Measurements from ENCODE around the gene NDUFB6. TPM values are rescaled to one million over a fixed set of nuclear protein-coding genes. Genes with fewer than 3 reads are reported as not detected.
"Not testable (repeated sequence)": the region's sequence is repeated elsewhere in the genome, so short reads cannot be mapped to it uniquely, and the experiment has no call there.

Gene NDUFB6
- total and polyA plus RNA-seq, 4 donors = 22.3 to 118 (median 32.5) TPM

DNA sequence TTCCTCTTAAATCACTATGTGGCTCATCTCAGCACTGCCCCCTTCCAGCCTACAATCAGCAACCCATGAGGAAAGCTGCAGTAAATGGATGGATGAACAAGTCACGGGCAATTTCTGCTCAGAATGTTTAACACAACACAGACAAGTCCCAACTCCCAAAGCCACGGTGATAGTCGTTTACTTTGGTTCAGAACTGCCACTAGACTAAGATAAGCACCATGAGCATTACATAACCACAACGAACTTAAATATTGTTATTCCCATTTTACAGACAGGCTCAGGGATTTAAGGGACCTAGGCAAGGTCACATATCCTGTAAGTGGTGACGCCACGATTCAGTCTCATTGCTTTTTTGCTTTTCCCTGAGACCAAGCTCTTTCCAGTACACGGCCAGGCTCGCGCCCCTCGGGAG is 22.8 kb downstream of the NDUFB6 start:
- no peak for TF ChIP-seq NR2F2 (IDR thresholded peaks at IDR 0.05)
- TF ChIP-seq, protein P1, sequence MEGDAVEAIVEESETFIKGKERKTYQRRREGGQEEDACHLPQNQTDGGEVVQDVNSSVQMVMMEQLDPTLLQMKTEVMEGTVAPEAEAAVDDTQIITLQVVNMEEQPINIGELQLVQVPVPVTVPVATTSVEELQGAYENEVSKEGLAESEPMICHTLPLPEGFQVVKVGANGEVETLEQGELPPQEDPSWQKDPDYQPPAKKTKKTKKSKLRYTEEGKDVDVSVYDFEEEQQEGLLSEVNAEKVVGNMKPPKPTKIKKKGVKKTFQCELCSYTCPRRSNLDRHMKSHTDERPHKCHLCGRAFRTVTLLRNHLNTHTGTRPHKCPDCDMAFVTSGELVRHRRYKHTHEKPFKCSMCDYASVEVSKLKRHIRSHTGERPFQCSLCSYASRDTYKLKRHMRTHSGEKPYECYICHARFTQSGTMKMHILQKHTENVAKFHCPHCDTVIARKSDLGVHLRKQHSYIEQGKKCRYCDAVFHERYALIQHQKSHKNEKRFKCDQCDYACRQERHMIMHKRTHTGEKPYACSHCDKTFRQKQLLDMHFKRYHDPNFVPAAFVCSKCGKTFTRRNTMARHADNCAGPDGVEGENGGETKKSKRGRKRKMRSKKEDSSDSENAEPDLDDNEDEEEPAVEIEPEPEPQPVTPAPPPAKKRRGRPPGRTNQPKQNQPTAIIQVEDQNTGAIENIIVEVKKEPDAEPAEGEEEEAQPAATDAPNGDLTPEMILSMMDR (IDR thresholded peaks at IDR 0.05; ENCODE audit: low read depth, low read length, missing input control) = no peak
- TF ChIP-seq FOXA1 (IDR thresholded peaks at IDR 0.05) = no peak
- no peak for TF ChIP-seq RXRA (IDR thresholded peaks at IDR 0.05)
- TF ChIP-seq EGR1 (IDR thresholded peaks at IDR 0.05; ENCODE audit: low read depth in 2 of 2) = no peak
- no peak for TF ChIP-seq FOXA2 (IDR thresholded peaks at IDR 0.05)
- TF ChIP-seq, protein P2, sequence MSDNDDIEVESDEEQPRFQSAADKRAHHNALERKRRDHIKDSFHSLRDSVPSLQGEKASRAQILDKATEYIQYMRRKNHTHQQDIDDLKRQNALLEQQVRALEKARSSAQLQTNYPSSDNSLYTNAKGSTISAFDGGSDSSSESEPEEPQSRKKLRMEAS (IDR thresholded peaks at IDR 0.05) = no peak
- TF ChIP-seq JUND (IDR thresholded peaks at IDR 0.05) = no peak
- no peak for TF ChIP-seq RAD21 (IDR thresholded peaks at IDR 0.05)
- no peak for TF ChIP-seq TAF1 (conservative IDR thresholded peaks at IDR 0.05)
- TF ChIP-seq, protein P3, sequence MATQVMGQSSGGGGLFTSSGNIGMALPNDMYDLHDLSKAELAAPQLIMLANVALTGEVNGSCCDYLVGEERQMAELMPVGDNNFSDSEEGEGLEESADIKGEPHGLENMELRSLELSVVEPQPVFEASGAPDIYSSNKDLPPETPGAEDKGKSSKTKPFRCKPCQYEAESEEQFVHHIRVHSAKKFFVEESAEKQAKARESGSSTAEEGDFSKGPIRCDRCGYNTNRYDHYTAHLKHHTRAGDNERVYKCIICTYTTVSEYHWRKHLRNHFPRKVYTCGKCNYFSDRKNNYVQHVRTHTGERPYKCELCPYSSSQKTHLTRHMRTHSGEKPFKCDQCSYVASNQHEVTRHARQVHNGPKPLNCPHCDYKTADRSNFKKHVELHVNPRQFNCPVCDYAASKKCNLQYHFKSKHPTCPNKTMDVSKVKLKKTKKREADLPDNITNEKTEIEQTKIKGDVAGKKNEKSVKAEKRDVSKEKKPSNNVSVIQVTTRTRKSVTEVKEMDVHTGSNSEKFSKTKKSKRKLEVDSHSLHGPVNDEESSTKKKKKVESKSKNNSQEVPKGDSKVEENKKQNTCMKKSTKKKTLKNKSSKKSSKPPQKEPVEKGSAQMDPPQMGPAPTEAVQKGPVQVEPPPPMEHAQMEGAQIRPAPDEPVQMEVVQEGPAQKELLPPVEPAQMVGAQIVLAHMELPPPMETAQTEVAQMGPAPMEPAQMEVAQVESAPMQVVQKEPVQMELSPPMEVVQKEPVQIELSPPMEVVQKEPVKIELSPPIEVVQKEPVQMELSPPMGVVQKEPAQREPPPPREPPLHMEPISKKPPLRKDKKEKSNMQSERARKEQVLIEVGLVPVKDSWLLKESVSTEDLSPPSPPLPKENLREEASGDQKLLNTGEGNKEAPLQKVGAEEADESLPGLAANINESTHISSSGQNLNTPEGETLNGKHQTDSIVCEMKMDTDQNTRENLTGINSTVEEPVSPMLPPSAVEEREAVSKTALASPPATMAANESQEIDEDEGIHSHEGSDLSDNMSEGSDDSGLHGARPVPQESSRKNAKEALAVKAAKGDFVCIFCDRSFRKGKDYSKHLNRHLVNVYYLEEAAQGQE (IDR thresholded peaks at IDR 0.05) = no peak
- Histone ChIP-seq H3K27me3 (ENCODE audit: control insufficient read depth in 4 of 4, insufficient read depth in 4 of 4, low read length in 3 of 4) (no peaks in the 10 kb centered on the region), H3K27ac (ENCODE audit: low read depth in 1 of 2, low read length in 2 of 2) (peak overlapping the region; percentile 94 to 97), H3K9me3 (ENCODE audit: control insufficient read depth in 4 of 4, low read length in 3 of 4) (no peaks in the 10 kb centered on the region), H3K4me3 (ENCODE audit: low read depth in 1 of 3, low read length in 3 of 3) (peak overlapping the region; percentile 69 to 94 (median 70)), H3K9ac (ENCODE audit: low read depth in 1 of 2, low read length in 2 of 2) (peak overlapping the region; percentile 30 to 96), H3K36me3 (ENCODE audit: control insufficient read depth in 4 of 4, insufficient read depth in 3 of 4, low read depth in 1 of 4, low read length in 3 of 4) (peaks cover 0 to 2% (median 0%) of the 10 kb centered on the region in 4 donors), H3K4me1 (ENCODE audit: control insufficient read depth in 4 of 4, insufficient read depth in 4 of 4, low read length in 3 of 4) (peaks cover 2 to 30% (median 13%) of the 10 kb centered on the region in 4 donors)
- 4% methylated on average over 10 of the region's 10 CpGs for WGBS
- no peak for DNase-seq (ENCODE audit: low spot score)

DNA sequence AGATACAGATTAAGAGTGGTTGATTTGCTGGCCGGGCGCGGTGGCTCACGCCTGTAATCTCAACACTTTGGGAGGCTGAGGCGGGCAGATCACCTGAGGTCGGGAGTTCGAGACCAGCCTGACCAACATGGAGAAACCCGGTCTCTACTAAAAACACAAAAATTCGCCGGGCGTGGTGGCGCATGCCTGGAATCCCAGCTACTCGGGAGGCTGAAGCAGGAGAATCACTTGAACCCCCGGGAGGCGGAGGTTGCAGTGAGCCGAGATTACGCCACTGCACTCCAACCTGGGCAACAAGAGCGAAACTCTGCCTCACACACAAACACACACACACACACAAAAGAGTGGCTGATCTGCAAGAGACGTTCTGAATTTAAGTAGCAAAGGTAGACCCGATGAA is 24.7 kb downstream of the NDUFB6 start:
- not testable (repeated sequence) for H3K9ac ChIP-seq (ENCODE audit: low read depth in 1 of 2, low read length in 2 of 2); DNase-seq (ENCODE audit: low spot score); H3K4me3 ChIP-seq (ENCODE audit: low read depth in 1 of 3, low read length in 3 of 3); H3K27me3 ChIP-seq (ENCODE audit: control insufficient read depth in 4 of 4, insufficient read depth in 4 of 4, low read length in 3 of 4); H3K36me3 ChIP-seq (ENCODE audit: control insufficient read depth in 4 of 4, insufficient read depth in 3 of 4, low read depth in 1 of 4, low read length in 3 of 4); H3K27ac ChIP-seq (ENCODE audit: low read depth in 1 of 2, low read length in 2 of 2); H3K9me3 ChIP-seq (ENCODE audit: control insufficient read depth in 4 of 4, low read length in 3 of 4)
- peaks cover 2 to 30% (median 13%) of the 10 kb centered on the region in 4 donors for H3K4me1 ChIP-seq (ENCODE audit: control insufficient read depth in 4 of 4, insufficient read depth in 4 of 4, low read length in 3 of 4)
- 98% methylated on average over 20 of the region's 20 CpGs for WGBS

DNA sequence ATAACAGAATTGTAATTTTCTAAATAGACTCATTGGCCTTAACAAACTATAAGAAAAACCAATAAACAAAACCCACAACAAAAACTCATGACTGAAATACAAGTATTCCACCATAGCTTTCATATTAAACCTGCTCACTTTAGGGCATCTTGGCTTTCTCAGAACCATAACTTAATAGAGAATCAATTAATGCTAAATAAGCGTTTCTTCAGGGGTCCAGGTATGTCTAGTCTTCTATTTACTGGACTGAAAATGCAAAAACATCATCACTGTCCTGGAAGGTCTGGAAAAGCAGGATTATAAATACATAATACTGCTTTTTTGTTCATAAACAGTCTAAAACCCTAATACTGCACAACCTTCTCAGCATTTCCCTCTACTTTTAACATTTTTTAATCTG is 27.1 kb downstream of the NDUFB6 start:
- H3K36me3 ChIP-seq (ENCODE audit: control insufficient read depth in 4 of 4, insufficient read depth in 3 of 4, low read depth in 1 of 4, low read length in 3 of 4) = peaks cover 2 to 25% (median 21%) of the 10 kb centered on the region in 4 donors
- no peak overlapping the region for H3K4me3 ChIP-seq (ENCODE audit: low read depth in 1 of 3, low read length in 3 of 3)
- H3K4me1 ChIP-seq (ENCODE audit: control insufficient read depth in 4 of 4, insufficient read depth in 4 of 4, low read length in 3 of 4) = peaks cover 2 to 15% (median 7%) of the 10 kb centered on the region in 4 donors
- H3K27ac ChIP-seq (ENCODE audit: low read depth in 1 of 2, low read length in 2 of 2) = no peak overlapping the region
- no peaks in the 10 kb centered on the region for H3K9me3 ChIP-seq (ENCODE audit: control insufficient read depth in 4 of 4, low read length in 3 of 4)
- WGBS = 94% methylated on average over 1 of the region's 1 CpG
- no peaks in the 10 kb centered on the region for H3K27me3 ChIP-seq (ENCODE audit: control insufficient read depth in 4 of 4, insufficient read depth in 4 of 4, low read length in 3 of 4)
- no peak for DNase-seq (ENCODE audit: low spot score)
- no peak overlapping the region for H3K9ac ChIP-seq (ENCODE audit: low read depth in 1 of 2, low read length in 2 of 2)
- TF ChIP-seq, protein P3 (IDR thresholded peaks at IDR 0.05) = no peak
- TF ChIP-seq ATF3 (IDR thresholded peaks at IDR 0.05) (no peak), FOXA1 (IDR thresholded peaks at IDR 0.05) (no peak), JUND (IDR thresholded peaks at IDR 0.05) (no peak), YY1 (IDR thresholded peaks at IDR 0.05) (no peak), RAD21 (IDR thresholded peaks at IDR 0.05) (no peak), SP1 (IDR thresholded peaks at IDR 0.05) (no peak), NR2F2 (IDR thresholded peaks at IDR 0.05) (no peak), HNF4G (IDR thresholded peaks at IDR 0.05) (no peak), HNF4A (conservative IDR thresholded peaks at IDR 0.05) (no peak)
- TF ChIP-seq, protein P2 (IDR thresholded peaks at IDR 0.05) = no peak
- TF ChIP-seq, protein P1 (IDR thresholded peaks at IDR 0.05; ENCODE audit: low read depth, low read length, missing input control) = no peak
